WTC11 (cell line): ENCODE measurements around the gene IL1RAP. TPM values are rescaled to one million over a fixed set of nuclear protein-coding genes. Genes with fewer than 3 reads are reported as not detected.

Experiments used
- ATAC-seq: fragments of 200-7000 bp; cut with Tn5 transposase; 2 replicates; pipeline ENCODE4 v1.10.0; 2021; ENCODE audit warnings: mild to moderate bottlenecking, moderate library complexity
- CTCF ChIA-PET: fragments of 300-600 bp; sonication (Branson Sonifier 250); formaldehyde crosslinking; loops from one replicate; lab custom pipeline; 2021; ENCODE audit warnings: antibody characterized with exemption; lab: Charles Lee
- POLR2A ChIA-PET: fragments of 350-600 bp; sonication (Branson Sonifier 250); formaldehyde crosslinking; loops from one replicate; lab custom pipeline; 2021; ENCODE audit warnings: antibody characterized with exemption; lab: Charles Lee
- DNase-seq: peaks from one replicate; pipeline ENCODE4 v3.0.0; 2021; ENCODE audit warnings: low spot score
- H3K27ac Mint-ChIP-seq: 2 replicates; pipeline ENCODE4 v1.8.0; 2021; ENCODE audit warnings: mixed read lengths
- H3K27me3 Mint-ChIP-seq: 2 replicates; pipeline ENCODE4 v1.8.0; 2021; ENCODE audit warnings: low read depth, mild to moderate bottlenecking, moderate library complexity, mixed read lengths
- H3K36me3 Mint-ChIP-seq: 2 replicates; pipeline ENCODE4 v1.8.0; 2021; ENCODE audit warnings: mixed read lengths
- H3K4me1 Mint-ChIP-seq: 2 replicates; pipeline ENCODE4 v1.8.0; 2022; ENCODE audit warnings: mixed read lengths
- H3K4me3 Mint-ChIP-seq: 2 replicates; pipeline ENCODE4 v1.8.0; 2021; ENCODE audit warnings: mild to moderate bottlenecking, moderate library complexity, mixed read lengths
- H3K9me3 Mint-ChIP-seq: 2 replicates; pipeline ENCODE4 v1.8.0; 2021; ENCODE audit warnings: mixed read lengths
- CBFB ChIP-seq: sonication (generic); formaldehyde crosslinking; IDR thresholded peaks from 2 replicates; pipeline ENCODE4 v1.8.1; 2022; ENCODE audit warnings: mild to moderate bottlenecking, low read depth, missing genetic modification reagents
- CTCF ChIP-seq: fragments of 200-600 bp; IDR thresholded peaks from 2 replicates; pipeline ENCODE4 v1.8.0; 2022; ENCODE audit warnings: antibody characterized with exemption
- ETV6 ChIP-seq: sonication (generic); formaldehyde crosslinking; IDR thresholded peaks from 2 replicates; pipeline ENCODE4 v1.8.1; 2022; ENCODE audit warnings: mild to moderate bottlenecking, missing genetic modification reagents
- GRHL2 ChIP-seq: fragments of 250-450 bp; sonication (Bioruptor Pico); IDR thresholded peaks from 2 replicates; pipeline ENCODE4 v1.8.0; 2022; ENCODE audit warnings: mild to moderate bottlenecking, moderate library complexity; ENCODE audit not compliant: insufficient replicate concordance, severe bottlenecking
- HMGA2 ChIP-seq: fragments of 250-450 bp; sonication (Bioruptor Pico); IDR thresholded peaks from 2 replicates; pipeline ENCODE4 v1.4.0; 2021; ENCODE audit warnings: mild to moderate bottlenecking, moderate library complexity
- IRF2 ChIP-seq: sonication (generic); formaldehyde crosslinking; IDR thresholded peaks from 2 replicates; pipeline ENCODE4 v1.8.0; 2022; ENCODE audit warnings: low read depth, missing genetic modification reagents, borderline replicate concordance
- NFE2L1 ChIP-seq: sonication (generic); formaldehyde crosslinking; IDR thresholded peaks from 2 replicates; pipeline ENCODE4 v1.8.1; 2023; ENCODE audit warnings: missing genetic modification reagents
- OVOL2 ChIP-seq: fragments of 250-450 bp; sonication (Bioruptor Pico); IDR thresholded peaks from 2 replicates; pipeline ENCODE4 v1.9.0; 2021; ENCODE audit warnings: mild to moderate bottlenecking, borderline replicate concordance
- PRDM15 ChIP-seq: sonication (generic); formaldehyde crosslinking; IDR thresholded peaks from 2 replicates; pipeline ENCODE4 v1.8.0; 2022; ENCODE audit warnings: missing genetic modification reagents
- PRRX2 ChIP-seq: fragments of 250-450 bp; sonication (Bioruptor Pico); IDR thresholded peaks from 2 replicates; pipeline ENCODE4 v1.8.0; 2021; ENCODE audit warnings: mild to moderate bottlenecking
- ZNF138 ChIP-seq: sonication (generic); formaldehyde crosslinking; conservative IDR thresholded peaks from 2 replicates; pipeline ENCODE4 v1.8.1; 2022; ENCODE audit warnings: mild to moderate bottlenecking, moderate library complexity, missing genetic modification reagents
- total RNA-seq: library from RNA; stranded (reverse); gene quantifications from 3 replicates; pipeline ENCODE4 v1.2.3, GENCODE V29; 2021
- TF ChIP-seq, protein P1 (sequence below): sonication (generic); formaldehyde crosslinking; IDR thresholded peaks from 2 replicates; pipeline ENCODE4 v1.8.0; 2022; ENCODE audit warnings: mild to moderate bottlenecking, missing genetic modification reagents
- TF ChIP-seq, protein P2 (sequence below): fragments of 250-450 bp; sonication (Bioruptor Pico); IDR thresholded peaks from 2 replicates; pipeline ENCODE4 v1.9.0; 2021; ENCODE audit warnings: moderate library complexity, mild to moderate bottlenecking, inconsistent platforms, borderline replicate concordance
- TF ChIP-seq, protein P3 (sequence below): sonication (generic); formaldehyde crosslinking; IDR thresholded peaks from 2 replicates; pipeline ENCODE4 v1.8.1; 2023; ENCODE audit warnings: mild to moderate bottlenecking, moderate library complexity, missing genetic modification reagents
- TF ChIP-seq, protein P4 (sequence below): fragments of 250-450 bp; sonication (Bioruptor Pico); IDR thresholded peaks from 2 replicates; pipeline ENCODE4 v1.9.0; 2021; ENCODE audit warnings: mild to moderate bottlenecking
- TF ChIP-seq, protein P5 (sequence below): sonication (generic); formaldehyde crosslinking; IDR thresholded peaks from 2 replicates; pipeline ENCODE4 v1.8.1; 2022; ENCODE audit warnings: low read depth, mild to moderate bottlenecking, moderate library complexity, missing genetic modification reagents, borderline replicate concordance

The IL1RAP gene
- total RNA-seq, 1 experiment from 2014 or later: 4.5 TPM

- Mint-ChIP-seq H3K27me3 (no peaks in the 10 kb centered on the region), H3K4me1 (0 out of 2 replicates have a peak, but pooled peaks cover 4% of the 10 kb centered on the region), H3K4me3 (no peak overlapping the region), H3K27ac (no peak overlapping the region), H3K36me3 (no peaks in the 10 kb centered on the region), H3K9me3 (no peaks in the 10 kb centered on the region)
- TF ChIP-seq CBFB: no peak
- 0 out of 2 replicates have a peak, but pooled peaks have one; percentile 39 for TF ChIP-seq PRDM15 (CRISPR knock-in tag)
- POLR2A ChIA-PET: no interaction called here
- CTCF ChIA-PET: interaction anchor here (0.6 kb wide), 1 partner anchor 1211 kb away, joined by 3 read pairs; no protein-coding TSS in a partner anchor
- DNase-seq: no peak
- ATAC-seq: no peak
Observed at GRCh38 chr3:190499122-190499521, 14.8 kb upstream of the IL1RAP start.

DNA sequence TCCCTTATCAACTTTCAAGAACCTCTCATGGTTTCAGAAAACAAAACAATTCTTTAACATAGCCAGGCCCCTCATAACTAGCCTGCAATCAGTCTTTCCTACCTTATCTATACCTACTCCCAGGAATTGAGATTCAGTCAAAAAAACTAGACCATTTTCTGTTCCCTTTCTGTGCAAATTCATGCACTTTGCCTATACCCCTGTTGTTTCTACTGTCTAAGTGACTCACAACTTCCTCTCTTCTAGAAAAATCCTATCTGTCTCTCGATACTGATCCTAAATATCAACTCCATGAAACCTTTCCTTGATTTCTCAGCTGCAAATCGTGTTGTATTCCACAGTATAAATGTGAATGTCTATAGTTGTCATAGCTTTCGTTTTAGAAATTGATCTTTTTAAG lies 10.9 kb upstream of the IL1RAP start:
- Mint-ChIP-seq H3K9me3 (no peaks in the 10 kb centered on the region), H3K27me3 (no peaks in the 10 kb centered on the region), H3K27ac (no peak overlapping the region), H3K36me3 (no peaks in the 10 kb centered on the region), H3K4me1 (0 out of 2 replicates have a peak, but pooled peaks cover 4% of the 10 kb centered on the region), H3K4me3 (no peak overlapping the region)
- ATAC-seq (no peak), DNase-seq (no peak)
- ChIA-PET POLR2A (no interaction called here), CTCF (interaction anchor here (2.4 kb wide), 1 partner anchor 11 kb away, joined by 10 read pairs; the partner anchor contains the start of gene IL1RAP)
- TF ChIP-seq GRHL2 (CRISPR knock-in tag) (no peak), CBFB (no peak)
- TF ChIP-seq, protein P1, sequence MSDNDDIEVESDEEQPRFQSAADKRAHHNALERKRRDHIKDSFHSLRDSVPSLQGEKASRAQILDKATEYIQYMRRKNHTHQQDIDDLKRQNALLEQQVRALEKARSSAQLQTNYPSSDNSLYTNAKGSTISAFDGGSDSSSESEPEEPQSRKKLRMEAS (CRISPR knock-in tag): no peak

DNA sequence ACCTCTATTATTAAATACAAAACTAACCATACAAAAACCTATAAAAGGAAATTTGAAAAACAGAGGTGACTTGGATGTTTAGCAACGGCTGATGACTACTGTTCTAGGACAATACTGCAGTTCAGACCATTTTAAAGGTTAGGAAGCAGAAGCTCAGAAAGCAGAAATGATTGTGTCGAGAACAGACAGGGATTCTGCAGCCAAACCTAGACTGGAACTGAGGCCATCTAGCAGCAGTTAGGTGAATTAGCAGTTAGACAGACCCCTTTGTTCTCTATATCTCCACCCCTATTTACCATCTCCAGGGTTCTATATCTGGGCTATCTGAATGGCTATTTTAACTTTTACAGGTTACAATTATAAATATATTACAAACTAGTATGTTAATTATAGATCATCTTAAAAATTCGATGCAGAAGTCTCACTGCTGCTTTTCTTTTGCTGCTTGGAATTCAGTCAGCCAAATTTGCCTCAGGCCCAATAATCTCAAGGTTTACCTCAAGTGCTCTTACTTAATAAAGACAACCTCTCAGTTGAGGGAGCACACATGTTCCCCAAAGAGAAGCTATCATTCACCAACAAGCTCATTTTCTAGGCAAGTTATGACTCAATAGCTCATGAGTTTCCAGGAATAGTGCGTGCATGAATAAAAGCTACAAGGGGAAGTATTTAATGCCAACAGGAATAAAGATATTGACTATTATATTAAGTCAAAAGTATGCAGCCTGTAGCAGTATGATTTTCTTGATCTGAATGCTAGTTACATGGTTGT lies 9.3 kb upstream of the IL1RAP start:
- H3K4me1 Mint-ChIP-seq: peaks cover 14% of the 10 kb centered on the region
- no peak overlapping the region for H3K4me3 Mint-ChIP-seq
- H3K27me3 Mint-ChIP-seq: no peaks in the 10 kb centered on the region
- TF ChIP-seq ETV6 (CRISPR knock-in tag): no peak
- TF ChIP-seq HMGA2 (CRISPR knock-in tag): no peak
- TF ChIP-seq NFE2L1 (CRISPR knock-in tag): no peak
- TF ChIP-seq, protein P2, sequence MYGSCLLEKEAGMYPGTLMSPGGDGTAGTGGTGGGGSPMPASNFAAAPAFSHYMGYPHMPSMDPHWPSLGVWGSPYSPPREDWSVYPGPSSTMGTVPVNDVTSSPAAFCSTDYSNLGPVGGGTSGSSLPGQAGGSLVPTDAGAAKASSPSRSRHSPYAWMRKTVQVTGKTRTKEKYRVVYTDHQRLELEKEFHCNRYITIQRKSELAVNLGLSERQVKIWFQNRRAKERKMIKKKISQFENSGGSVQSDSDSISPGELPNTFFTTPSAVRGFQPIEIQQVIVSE: no peak
- TF ChIP-seq, protein P3, sequence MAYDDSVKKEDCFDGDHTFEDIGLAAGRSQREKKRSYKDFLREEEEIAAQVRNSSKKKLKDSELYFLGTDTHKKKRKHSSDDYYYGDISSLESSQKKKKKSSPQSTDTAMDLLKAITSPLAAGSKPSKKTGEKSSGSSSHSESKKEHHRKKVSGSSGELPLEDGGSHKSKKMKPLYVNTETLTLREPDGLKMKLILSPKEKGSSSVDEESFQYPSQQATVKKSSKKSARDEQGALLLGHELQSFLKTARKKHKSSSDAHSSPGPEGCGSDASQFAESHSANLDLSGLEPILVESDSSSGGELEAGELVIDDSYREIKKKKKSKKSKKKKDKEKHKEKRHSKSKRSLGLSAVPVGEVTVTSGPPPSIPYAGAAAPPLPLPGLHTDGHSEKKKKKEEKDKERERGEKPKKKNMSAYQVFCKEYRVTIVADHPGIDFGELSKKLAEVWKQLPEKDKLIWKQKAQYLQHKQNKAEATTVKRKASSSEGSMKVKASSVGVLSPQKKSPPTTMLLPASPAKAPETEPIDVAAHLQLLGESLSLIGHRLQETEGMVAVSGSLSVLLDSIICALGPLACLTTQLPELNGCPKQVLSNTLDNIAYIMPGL (CRISPR knock-in tag): no peak
- no peak for TF ChIP-seq ZNF138 (CRISPR knock-in tag)
- TF ChIP-seq, all 79 proteins: peak for 0
- ChIA-PET POLR2A (no interaction called here), CTCF (interaction anchor here (1.0 to 2.4 kb wide), 2 partner anchors 9 to 205 kb away, joined by 3 to 10 read pairs; partner anchors contain the start of gene IL1RAP)
- ATAC-seq (peak; percentile 91), DNase-seq (no peak)
- Mint-ChIP-seq H3K9me3 (no peaks in the 10 kb centered on the region), H3K27ac (no peak overlapping the region), H3K36me3 (no peaks in the 10 kb centered on the region)

GRCh38 chr3:190505381-190506003 lies 8.4 kb upstream of the IL1RAP start:
- DNase-seq (no peak), ATAC-seq (no peak)
- H3K9me3 Mint-ChIP-seq: no peaks in the 10 kb centered on the region
- no peak overlapping the region for H3K4me3 Mint-ChIP-seq
- ChIA-PET POLR2A (no interaction called here), CTCF (no interaction called here)
- no peak overlapping the region for H3K27ac Mint-ChIP-seq
- H3K4me1 Mint-ChIP-seq: peaks cover 14% of the 10 kb centered on the region
- H3K27me3 Mint-ChIP-seq: no peaks in the 10 kb centered on the region
- no peaks in the 10 kb centered on the region for H3K36me3 Mint-ChIP-seq
- TF ChIP-seq CTCF: no peak
- TF ChIP-seq PRRX2 (CRISPR knock-in tag): no peak
- TF ChIP-seq, protein P4, sequence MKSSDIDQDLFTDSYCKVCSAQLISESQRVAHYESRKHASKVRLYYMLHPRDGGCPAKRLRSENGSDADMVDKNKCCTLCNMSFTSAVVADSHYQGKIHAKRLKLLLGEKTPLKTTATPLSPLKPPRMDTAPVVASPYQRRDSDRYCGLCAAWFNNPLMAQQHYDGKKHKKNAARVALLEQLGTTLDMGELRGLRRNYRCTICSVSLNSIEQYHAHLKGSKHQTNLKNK: no peak
- TF ChIP-seq, protein P5, sequence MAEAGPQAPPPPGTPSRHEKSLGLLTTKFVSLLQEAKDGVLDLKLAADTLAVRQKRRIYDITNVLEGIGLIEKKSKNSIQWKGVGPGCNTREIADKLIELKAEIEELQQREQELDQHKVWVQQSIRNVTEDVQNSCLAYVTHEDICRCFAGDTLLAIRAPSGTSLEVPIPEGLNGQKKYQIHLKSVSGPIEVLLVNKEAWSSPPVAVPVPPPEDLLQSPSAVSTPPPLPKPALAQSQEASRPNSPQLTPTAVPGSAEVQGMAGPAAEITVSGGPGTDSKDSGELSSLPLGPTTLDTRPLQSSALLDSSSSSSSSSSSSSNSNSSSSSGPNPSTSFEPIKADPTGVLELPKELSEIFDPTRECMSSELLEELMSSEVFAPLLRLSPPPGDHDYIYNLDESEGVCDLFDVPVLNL (CRISPR knock-in tag): no peak
- TF ChIP-seq OVOL2 (CRISPR knock-in tag): no peak
- TF ChIP-seq IRF2 (CRISPR knock-in tag): no peak
